ENCODE results near the gene MBD3L3.
"Not testable (repeated sequence)": the region's sequence is repeated elsewhere in the genome, so short reads cannot be mapped to it uniquely, and the experiment has no call there.

- not testable (repeated sequence) for TF ChIP-seq CREB1 (CRISPR knock-in tag; IDR thresholded peaks at IDR 0.05; ENCODE audit: low read depth); POLR2AphosphoS5 (IDR thresholded peaks at IDR 0.05; ENCODE audit: low read depth); CTCF (conservative IDR thresholded peaks at IDR 0.05; ENCODE audit: low read depth in 2 of 2); EZH2 (IDR thresholded peaks at IDR 0.05; ENCODE audit: low read depth, unreplicated experiment); EZH2phosphoT487 (IDR thresholded peaks at IDR 0.05; ENCODE audit: unreplicated experiment); REST (IDR thresholded peaks at IDR 0.05; ENCODE audit: unreplicated experiment); ETS1 (IDR thresholded peaks at IDR 0.05); STAT1 (IDR thresholded peaks at IDR 0.05; ENCODE audit: unreplicated experiment); NANOG (IDR thresholded peaks at IDR 0.05; ENCODE audit: borderline replicate concordance); ZNF114 (CRISPR knock-in tag; IDR thresholded peaks at IDR 0.05); JUNB (IDR thresholded peaks at IDR 0.05; ENCODE audit: unreplicated experiment)
Measured at GRCh38 chr19:7052896-7053295, 5.6 kb downstream of the MBD3L3 start.
